MCF 10A (cell line): ENCODE results near the gene PPP6R3. TPM values are rescaled to one million over a fixed set of nuclear protein-coding genes. Genes with fewer than 3 reads are reported as not detected.

ENCODE experiments used
- BruUV-seq: library from RNA; stranded (reverse); fragments of 400-500 nt; replicated peaks from 2 replicates; lab custom pipeline; 2021; lab: Mats Ljungman, UMichigan
- CTCF ChIA-PET: fragments of 300-600 bp; sonication (Branson Sonifier 250); formaldehyde crosslinking; extraction: SDS; loops from one replicate; lab custom pipeline; 2021; ENCODE audit warnings: antibody characterized with exemption, inconsistent platforms; lab: Yijun Ruan, JAX
- POLR2A ChIA-PET: fragments of 300-600, 350-650 bp; sonication (Branson Sonifier 250); formaldehyde crosslinking; extraction: SDS; loops from one replicate; lab custom pipeline; 2020; ENCODE audit warnings: antibody characterized with exemption, inconsistent platforms; lab: Yijun Ruan, JAX
- DNase-seq: peaks from one replicate; pipeline ENCODE4 v3.0.0-alpha.2; 2018; ENCODE audit not compliant: unreplicated experiment
- H3K27ac Mint-ChIP-seq: one replicate; pipeline ENCODE4 v1.8.0; 2022; ENCODE audit warnings: mild to moderate bottlenecking, low read depth, mixed read lengths; ENCODE audit not compliant: unreplicated experiment
- H3K27me3 Mint-ChIP-seq: one replicate; pipeline ENCODE4 v1.8.0; 2022; ENCODE audit warnings: mixed read lengths; ENCODE audit not compliant: insufficient read depth, unreplicated experiment
- H3K36me3 Mint-ChIP-seq: one replicate; pipeline ENCODE4 v1.8.0; 2022; ENCODE audit warnings: mild to moderate bottlenecking, moderate library complexity, mixed read lengths; ENCODE audit not compliant: insufficient read depth, unreplicated experiment
- H3K4me1 Mint-ChIP-seq: one replicate; pipeline ENCODE4 v1.8.0; 2022; ENCODE audit warnings: mixed read lengths; ENCODE audit not compliant: insufficient read depth, unreplicated experiment
- H3K4me3 Mint-ChIP-seq: one replicate; pipeline ENCODE4 v1.8.0; 2022; ENCODE audit warnings: mild to moderate bottlenecking, moderate library complexity, mixed read lengths; ENCODE audit not compliant: unreplicated experiment
- H3K9me3 Mint-ChIP-seq: one replicate; pipeline ENCODE4 v1.8.0; 2022; ENCODE audit warnings: mixed read lengths; ENCODE audit not compliant: unreplicated experiment
- CTCF ChIP-seq: fragments of 200-600 bp; IDR thresholded peaks from one replicate; pipeline ENCODE4 v1.8.0; 2022; ENCODE audit warnings: antibody characterized with exemption, mild to moderate bottlenecking; ENCODE audit not compliant: unreplicated experiment
- intact Hi-C: fragments of 100-400 bp; cut with micrococcal nuclease; formaldehyde crosslinking; loops from 2 replicates; pipeline ENCODE4 v1.14.1; 2022
- total RNA-seq: library from RNA; stranded (reverse); gene quantifications from 2 replicates; pipeline ENCODE4 v1.2.3, GENCODE V29; 2022

Gene PPP6R3
- total RNA-seq, 1 experiment from 2014 or later: 95.7 TPM

GRCh38 chr11:68598816-68599653 is 138.5 kb downstream of the PPP6R3 start:
- POLR2A ChIA-PET: no interaction called here
- Mint-ChIP-seq H3K27ac (no peak overlapping the region), H3K36me3 (peaks cover 82% of the 10 kb centered on the region), H3K4me3 (no peak overlapping the region), H3K9me3 (no peaks in the 10 kb centered on the region), H3K4me1 (no peaks in the 10 kb centered on the region), H3K27me3 (no peaks in the 10 kb centered on the region)
- no peak for TF ChIP-seq CTCF
- DNase-seq: no peak
- CTCF ChIA-PET: no interaction called here
- no TSS peak for BruUV-seq
- intact Hi-C loops: no loop called here

- ChIA-PET CTCF (no interaction called here), POLR2A (interaction anchor here (0.9 to 1.0 kb wide), 2 partner anchors 11 to 18 kb away, joined by 3 read pairs; no protein-coding TSS in a partner anchor)
- no peak for TF ChIP-seq CTCF
- H3K4me3 Mint-ChIP-seq: no peak overlapping the region
- intact Hi-C loops: no loop called here
- DNase-seq: no peak
- H3K4me1 Mint-ChIP-seq: no peaks in the 10 kb centered on the region
- no peak overlapping the region for H3K27ac Mint-ChIP-seq
- H3K27me3 Mint-ChIP-seq: no peaks in the 10 kb centered on the region
- BruUV-seq: no TSS peak
- no peaks in the 10 kb centered on the region for H3K9me3 Mint-ChIP-seq
- H3K36me3 Mint-ChIP-seq: peaks cover 85% of the 10 kb centered on the region
Observed at GRCh38 chr11:68601147-68601546, 140.6 kb downstream of the PPP6R3 start.

GRCh38 chr11:68609761-68610160 is 149.2 kb downstream of the PPP6R3 start:
- ChIA-PET POLR2A (interaction anchor here (1.3 kb wide), 1 partner anchor 10 kb away, joined by 3 read pairs; no protein-coding TSS in a partner anchor), CTCF (interaction anchor here (1.1 to 1.2 kb wide), 2 partner anchors 234 to 481 kb away, joined by 3 to 4 read pairs; no protein-coding TSS in a partner anchor)
- Mint-ChIP-seq H3K9me3 (no peaks in the 10 kb centered on the region), H3K4me1 (no peaks in the 10 kb centered on the region), H3K4me3 (no peak overlapping the region), H3K27ac (no peak overlapping the region), H3K27me3 (no peaks in the 10 kb centered on the region), H3K36me3 (peaks cover 88% of the 10 kb centered on the region)
- TF ChIP-seq CTCF: no peak
- BruUV-seq: no TSS peak
- DNase-seq: no peak
- intact Hi-C loops: no loop called here

GRCh38 chr11:68610452-68611116 is 150.0 kb downstream of the PPP6R3 start:
- H3K9me3 Mint-ChIP-seq: no peaks in the 10 kb centered on the region
- CTCF ChIA-PET: interaction anchor here (1.1 to 1.2 kb wide), 2 partner anchors 233 to 480 kb away, joined by 3 to 4 read pairs; no protein-coding TSS in a partner anchor

More at GRCh38 chr11:68610452-68611116, 150.0 kb downstream of the PPP6R3 start:
- POLR2A ChIA-PET: interaction anchor here (1.2 to 1.3 kb wide), 2 partner anchors 9 to 14 kb away, joined by 3 read pairs; no protein-coding TSS in a partner anchor
- H3K4me1 Mint-ChIP-seq: no peaks in the 10 kb centered on the region
- no peaks in the 10 kb centered on the region for H3K27me3 Mint-ChIP-seq
- no peak overlapping the region for H3K4me3 Mint-ChIP-seq
- TF ChIP-seq CTCF: peak; percentile 11
- intact Hi-C loops: no loop called here
- H3K36me3 Mint-ChIP-seq: peaks cover 88% of the 10 kb centered on the region
- BruUV-seq: no TSS peak
- no peak overlapping the region for H3K27ac Mint-ChIP-seq
- no peak for DNase-seq
